PFSK-1 (cell line): Measurements from ENCODE around the gene PLSCR3.

Source experiments
- FOXP2 ChIP-seq: optimal IDR thresholded peaks from 2 replicates; pipeline ENCODE3; 2011; ENCODE audit warnings: borderline replicate concordance, control low read depth, inconsistent platforms; ENCODE audit not compliant: insufficient read depth; ENCODE audit errors: extremely low read length, extremely low read depth
- POLR2AphosphoS5 ChIP-seq: IDR thresholded peaks from 2 replicates; pipeline ENCODE4 v1.6.1; 2012; ENCODE audit warnings: low read depth, mild to moderate bottlenecking, control low read depth, low read length, moderate library complexity
- SIN3A ChIP-seq: IDR thresholded peaks from 2 replicates; pipeline ENCODE4 v1.6.1; 2012; ENCODE audit warnings: mild to moderate bottlenecking, low read length, moderate library complexity, borderline replicate concordance; ENCODE audit not compliant: insufficient read depth
- TAF1 ChIP-seq: IDR thresholded peaks from 2 replicates; pipeline ENCODE4 v1.6.1; 2012; ENCODE audit warnings: low read length, control low read depth, borderline replicate concordance; ENCODE audit not compliant: insufficient read depth
- TF ChIP-seq, protein P1 (sequence below), 2 experiments: IDR thresholded peaks; 2 replicates each; pipeline versions ENCODE4 v1.6.1 to v1.8.0; 2011 to 2012; ENCODE audit warnings: low read depth in 2 of 2, low read length in 2 of 2, control low read depth in 1 of 2, inconsistent platforms in 1 of 2, mild to moderate bottlenecking in 1 of 2, moderate library complexity in 1 of 2; ENCODE audit not compliant: insufficient read depth in 1 of 2

The PLSCR3 gene

DNA sequence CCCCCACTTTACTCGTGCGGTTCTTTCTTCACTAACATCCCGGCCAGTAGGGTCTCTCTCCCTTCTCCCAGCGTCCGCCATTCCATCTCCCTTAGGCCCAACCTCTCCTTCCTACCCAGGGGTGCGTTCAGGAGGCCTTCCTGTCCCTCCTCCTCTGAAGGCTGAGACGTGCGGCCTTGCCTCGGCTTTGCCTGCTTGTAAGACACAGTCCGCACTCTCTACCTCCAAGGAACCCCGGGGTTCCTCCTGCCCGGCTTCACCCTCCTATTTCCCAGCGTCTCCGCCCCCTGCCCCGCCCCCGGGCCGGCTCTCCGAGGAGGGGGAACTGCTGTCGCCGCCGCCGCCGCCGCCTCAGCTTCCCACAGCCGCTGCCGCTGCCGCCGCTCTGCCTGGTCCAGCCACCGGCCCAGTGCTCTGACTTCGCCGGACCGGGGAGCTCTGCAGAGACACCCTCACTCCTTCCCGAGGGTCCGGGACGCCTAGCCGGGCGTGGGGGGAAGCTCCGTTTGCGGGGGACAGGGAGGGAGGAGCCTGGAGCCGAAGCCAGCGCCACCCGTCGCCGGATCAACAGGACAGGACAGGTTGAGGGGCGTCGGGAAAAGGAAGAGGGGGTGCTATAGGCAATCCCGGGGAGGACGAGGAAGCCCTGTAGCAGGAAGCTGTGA is 43.8 kb upstream of the PLSCR3 start:
- TF ChIP-seq SIN3A (no peak), FOXP2 (no peak)

DNA sequence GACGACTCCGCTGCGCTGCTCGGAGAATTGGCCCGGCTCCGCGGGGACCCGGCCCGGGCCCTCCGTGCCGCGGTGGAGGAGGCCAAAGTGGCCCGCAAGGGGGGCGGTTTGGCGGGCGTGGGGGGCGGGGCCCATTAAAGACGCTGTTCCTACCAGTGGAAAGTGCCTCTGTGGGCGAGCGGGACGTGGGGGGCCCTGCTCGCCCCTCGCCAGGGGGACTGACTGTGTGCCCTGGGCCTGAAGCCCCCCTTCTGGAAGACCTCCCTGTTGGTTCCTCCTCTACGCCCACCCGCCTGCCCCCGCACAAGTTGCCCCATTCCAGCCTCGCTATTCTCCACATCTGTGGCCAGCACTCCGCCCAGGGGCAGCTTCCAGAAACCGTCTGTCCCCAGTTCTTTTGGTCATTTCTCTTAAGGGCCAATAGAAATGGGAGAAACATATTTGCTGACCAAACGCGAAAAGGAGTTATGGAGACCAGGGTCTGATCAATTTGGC is 43.1 kb upstream of the PLSCR3 start:
- TF ChIP-seq, protein P1, sequence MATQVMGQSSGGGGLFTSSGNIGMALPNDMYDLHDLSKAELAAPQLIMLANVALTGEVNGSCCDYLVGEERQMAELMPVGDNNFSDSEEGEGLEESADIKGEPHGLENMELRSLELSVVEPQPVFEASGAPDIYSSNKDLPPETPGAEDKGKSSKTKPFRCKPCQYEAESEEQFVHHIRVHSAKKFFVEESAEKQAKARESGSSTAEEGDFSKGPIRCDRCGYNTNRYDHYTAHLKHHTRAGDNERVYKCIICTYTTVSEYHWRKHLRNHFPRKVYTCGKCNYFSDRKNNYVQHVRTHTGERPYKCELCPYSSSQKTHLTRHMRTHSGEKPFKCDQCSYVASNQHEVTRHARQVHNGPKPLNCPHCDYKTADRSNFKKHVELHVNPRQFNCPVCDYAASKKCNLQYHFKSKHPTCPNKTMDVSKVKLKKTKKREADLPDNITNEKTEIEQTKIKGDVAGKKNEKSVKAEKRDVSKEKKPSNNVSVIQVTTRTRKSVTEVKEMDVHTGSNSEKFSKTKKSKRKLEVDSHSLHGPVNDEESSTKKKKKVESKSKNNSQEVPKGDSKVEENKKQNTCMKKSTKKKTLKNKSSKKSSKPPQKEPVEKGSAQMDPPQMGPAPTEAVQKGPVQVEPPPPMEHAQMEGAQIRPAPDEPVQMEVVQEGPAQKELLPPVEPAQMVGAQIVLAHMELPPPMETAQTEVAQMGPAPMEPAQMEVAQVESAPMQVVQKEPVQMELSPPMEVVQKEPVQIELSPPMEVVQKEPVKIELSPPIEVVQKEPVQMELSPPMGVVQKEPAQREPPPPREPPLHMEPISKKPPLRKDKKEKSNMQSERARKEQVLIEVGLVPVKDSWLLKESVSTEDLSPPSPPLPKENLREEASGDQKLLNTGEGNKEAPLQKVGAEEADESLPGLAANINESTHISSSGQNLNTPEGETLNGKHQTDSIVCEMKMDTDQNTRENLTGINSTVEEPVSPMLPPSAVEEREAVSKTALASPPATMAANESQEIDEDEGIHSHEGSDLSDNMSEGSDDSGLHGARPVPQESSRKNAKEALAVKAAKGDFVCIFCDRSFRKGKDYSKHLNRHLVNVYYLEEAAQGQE (IDR thresholded peaks at IDR 0.05; ENCODE audit: insufficient read depth in 1 of 2, low read depth in 2 of 2, low read length in 2 of 2) = no peak
- TF ChIP-seq TAF1 = no peak
- no peak for TF ChIP-seq FOXP2
- TF ChIP-seq POLR2AphosphoS5 = no peak
- TF ChIP-seq SIN3A = no peak

DNA sequence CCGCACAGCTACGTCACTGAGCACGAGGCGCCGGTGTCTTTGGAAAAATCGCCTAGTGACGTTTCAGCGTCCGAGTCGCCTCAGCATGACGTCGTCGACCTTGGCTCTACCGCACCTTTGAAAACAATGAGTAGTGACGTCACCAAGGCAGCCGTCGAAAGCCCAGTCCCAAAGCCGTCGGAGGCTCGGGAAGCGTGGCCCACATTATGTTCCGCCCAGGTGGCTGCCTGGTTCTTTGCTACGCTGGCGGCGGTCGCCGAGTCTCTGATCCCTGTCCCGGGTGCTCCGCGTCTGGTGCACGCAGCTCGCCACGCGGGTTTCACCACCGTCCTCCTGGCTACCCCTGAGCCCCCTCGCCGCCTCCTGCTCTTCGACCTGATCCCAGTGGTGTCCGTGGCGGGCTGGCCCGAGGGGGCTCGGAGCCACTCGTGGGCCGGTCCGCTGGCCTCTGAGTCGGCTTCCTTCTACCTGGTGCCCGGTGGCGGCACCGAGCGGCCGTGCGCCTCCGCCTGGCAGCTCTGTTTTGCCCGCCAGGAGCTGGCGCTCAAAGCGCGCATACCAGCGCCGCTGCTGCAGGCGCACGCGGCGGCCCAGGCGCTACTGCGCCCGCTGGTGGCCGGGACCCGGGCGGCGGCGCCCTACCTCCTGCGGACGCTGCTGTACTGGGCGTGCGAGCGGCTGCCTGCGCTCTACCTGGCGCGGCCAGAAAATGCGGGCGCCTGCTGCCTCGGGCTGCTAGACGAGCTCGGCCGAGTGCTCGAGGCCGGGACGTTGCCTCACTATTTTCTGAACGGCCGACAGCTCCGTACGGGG is 42.4 kb upstream of the PLSCR3 start:
- TF ChIP-seq POLR2AphosphoS5 = no peak
- TF ChIP-seq TAF1 = no peak
- no peak for TF ChIP-seq FOXP2
- TF ChIP-seq, protein P1 (IDR thresholded peaks at IDR 0.05; ENCODE audit: insufficient read depth in 1 of 2, low read depth in 2 of 2, low read length in 2 of 2) = no peak
- no peak for TF ChIP-seq SIN3A

DNA sequence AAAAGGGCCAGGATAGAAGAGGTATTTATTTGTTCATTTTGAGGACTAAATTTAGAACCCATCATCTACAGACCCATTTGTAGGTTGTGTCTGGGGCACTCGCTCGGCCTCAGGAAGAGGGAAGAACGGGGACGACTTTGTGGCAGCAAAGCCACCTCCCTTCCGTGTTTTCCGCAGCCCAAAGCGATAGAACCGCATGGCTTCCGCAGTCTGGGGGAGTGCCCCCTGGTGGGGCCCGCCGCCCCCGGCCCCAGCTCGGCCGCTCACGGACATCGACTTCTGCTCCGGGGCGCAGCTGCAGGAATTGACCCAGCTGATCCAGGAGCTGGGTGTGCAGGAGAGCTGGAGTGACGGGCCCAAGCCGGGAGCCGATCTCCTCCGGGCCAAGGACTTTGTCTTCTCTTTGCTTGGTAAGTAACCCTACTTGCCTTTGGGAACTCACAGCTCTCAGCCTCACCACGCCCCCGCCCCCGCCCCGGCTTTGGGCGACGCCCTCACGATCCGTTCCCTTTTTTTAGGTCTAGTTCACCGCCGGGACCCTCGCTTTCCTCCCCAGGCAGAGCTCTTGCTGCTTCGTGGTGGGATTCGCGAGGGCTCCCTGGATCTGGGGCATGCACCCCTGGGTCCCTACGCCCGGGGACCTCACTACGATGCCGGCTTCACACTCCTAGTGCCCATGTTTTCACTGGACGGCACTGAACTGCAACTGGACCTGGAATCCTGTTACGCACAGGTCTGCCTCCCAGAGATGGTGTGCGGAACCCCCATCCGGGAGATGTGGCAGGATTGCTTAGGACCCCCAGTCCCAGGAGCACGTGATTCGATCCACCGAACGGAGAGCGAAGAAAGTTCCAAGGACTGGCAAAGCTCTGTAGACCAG is 41.6 kb upstream of the PLSCR3 start:
- TF ChIP-seq FOXP2 (no peak), SIN3A (no peak), TAF1 (no peak), POLR2AphosphoS5 (no peak)
- TF ChIP-seq, protein P1 (IDR thresholded peaks at IDR 0.05; ENCODE audit: insufficient read depth in 1 of 2, low read depth in 2 of 2, low read length in 2 of 2) = no peak

DNA sequence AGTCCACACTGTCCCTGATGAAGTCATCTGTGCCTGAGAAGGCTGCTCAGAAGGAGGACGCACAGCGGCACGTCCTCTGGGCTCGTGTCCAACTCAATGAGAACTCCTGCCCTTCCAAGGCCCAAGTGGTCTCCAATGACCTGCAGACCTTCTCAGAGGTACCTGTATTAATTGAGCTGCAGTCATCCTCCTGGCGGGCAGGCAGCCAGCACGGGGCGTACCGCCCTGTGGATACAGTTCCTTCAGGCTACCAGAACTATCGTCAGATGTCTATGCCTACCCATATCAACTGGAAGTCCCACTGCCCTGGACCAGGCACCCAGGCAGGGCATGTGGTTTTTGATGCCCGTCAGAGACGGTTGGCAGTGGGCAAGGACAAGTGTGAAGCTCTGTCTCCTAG is 38.0 kb upstream of the PLSCR3 start:
- no peak for TF ChIP-seq TAF1
- TF ChIP-seq, protein P1 (IDR thresholded peaks at IDR 0.05; ENCODE audit: insufficient read depth in 1 of 2, low read depth in 2 of 2, low read length in 2 of 2) = no peak
- TF ChIP-seq POLR2AphosphoS5 = no peak
- TF ChIP-seq FOXP2 = no peak
- TF ChIP-seq SIN3A = no peak
